SHP77 treated with DMSO at 0.1 percent for 48 hours (cell line): ENCODE measurements around the gene NOTCH1.

Experiments used
- DNase-seq: peaks from one replicate; lab custom pipeline; 2025; lab: John Stamatoyannopoulos, UW

Gene NOTCH1

DNA sequence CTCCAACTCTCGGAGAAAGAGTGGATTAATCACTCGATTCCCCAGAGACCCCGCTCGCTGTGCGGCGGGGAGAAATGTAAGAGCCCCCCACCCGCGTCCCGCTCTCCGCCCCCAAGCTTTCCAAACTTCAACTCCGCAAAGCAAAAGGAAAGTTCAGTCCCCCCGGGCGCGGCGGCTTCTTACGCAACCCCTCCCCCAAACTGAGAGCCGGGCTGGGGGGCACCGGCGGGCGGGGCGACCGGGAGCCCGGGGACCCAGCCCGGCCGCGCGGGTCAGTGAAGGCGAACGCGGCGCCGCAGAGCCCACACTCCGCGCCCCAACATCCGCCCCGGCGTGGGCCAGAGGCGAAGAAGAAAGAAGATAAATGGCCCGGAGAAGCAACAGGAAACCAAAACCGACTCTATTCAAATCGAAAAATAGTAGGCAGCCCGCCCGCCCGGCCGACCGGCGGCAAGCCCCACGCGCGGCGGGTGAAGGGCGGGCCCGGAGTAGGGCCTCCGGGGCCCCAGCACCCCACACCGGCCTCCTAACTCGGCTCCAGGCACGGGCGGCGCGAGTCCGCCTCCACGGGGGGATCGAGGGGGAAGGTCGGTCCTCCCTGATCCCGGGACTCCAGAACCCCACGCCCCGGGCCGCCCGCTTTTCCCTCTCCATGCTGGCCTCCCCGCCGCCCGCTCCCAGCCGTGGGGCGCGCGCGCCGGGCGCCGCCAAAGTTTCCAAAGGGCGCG lies 720 bp downstream of the NOTCH1 start:
- no peak for DNase-seq

DNA sequence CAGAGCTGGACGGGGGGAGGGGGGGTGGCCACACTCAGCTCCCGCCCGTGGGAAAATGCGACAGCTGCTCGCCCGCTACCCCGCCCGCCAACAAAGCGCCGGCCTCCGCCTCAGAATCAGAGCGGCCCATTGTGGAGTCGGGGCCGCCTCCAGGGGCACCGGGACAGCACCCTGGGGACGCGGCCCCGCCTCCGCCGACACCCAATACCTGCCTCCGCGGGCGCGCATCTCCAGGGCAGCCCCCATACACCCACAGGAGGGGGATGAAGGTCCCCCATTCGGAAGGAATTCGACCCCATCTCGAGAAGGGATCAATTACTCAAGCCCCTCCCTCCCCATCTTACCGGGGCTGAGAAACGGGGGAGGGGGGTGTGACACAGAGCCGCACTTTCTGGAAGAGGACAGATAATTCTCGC lies 1.3 kb downstream of the NOTCH1 start:
- DNase-seq, result no peak

DNA sequence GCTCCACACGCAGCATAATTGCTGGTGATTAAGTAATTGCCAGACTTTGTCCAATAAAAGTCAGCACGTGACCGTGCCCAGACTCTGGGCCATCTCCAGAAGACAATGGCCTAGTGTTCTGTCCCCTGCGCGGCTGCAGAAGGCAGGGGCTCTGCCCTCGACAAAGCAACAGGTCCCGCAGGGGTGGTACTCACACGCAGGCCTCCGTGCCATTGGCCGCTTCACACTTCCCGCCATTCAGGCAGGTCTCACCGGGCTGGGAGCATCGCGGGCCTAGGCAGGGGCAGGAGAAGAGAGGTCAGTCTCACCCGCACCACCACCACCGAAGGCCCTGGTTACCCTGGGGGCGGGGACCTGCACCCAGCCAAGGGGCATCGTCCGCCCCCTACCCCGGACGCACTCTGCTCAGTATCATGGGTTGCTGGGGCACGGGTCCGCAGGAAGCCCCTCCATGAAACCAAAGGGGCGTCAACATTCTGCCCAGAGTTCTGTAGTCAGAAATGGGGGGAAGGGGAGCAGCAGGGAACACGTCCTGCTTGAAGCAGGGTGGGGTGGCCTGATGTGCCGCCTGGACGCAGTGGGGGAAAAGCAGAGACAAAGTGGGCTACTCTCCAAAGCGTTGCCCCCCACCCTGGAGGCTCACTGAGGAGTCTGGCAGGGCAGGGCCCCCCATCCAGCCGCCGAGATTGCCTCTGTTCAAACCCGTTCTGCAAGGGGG lies 1.9 kb downstream of the NOTCH1 start:
- no peak for DNase-seq

DNA sequence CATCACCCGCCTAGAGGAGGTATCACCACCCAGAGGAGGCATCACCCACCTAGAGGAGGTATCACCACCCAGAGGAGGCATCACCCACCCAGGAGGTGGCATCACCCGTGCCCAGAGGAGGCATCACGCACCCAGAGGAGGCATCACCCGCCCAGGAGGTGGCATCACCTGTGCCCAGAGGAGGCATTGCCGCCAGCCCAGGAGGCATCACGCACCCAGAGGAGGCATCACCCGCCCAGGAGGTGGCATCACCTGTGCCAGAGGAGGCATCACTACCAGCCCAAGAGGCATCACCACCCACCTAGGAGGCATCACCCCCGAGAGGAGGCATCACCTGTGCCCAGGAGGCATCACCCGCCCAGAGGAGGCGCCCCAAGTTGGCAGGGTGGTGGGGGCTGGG lies 2.6 kb downstream of the NOTCH1 start:
- no peak for DNase-seq

DNA sequence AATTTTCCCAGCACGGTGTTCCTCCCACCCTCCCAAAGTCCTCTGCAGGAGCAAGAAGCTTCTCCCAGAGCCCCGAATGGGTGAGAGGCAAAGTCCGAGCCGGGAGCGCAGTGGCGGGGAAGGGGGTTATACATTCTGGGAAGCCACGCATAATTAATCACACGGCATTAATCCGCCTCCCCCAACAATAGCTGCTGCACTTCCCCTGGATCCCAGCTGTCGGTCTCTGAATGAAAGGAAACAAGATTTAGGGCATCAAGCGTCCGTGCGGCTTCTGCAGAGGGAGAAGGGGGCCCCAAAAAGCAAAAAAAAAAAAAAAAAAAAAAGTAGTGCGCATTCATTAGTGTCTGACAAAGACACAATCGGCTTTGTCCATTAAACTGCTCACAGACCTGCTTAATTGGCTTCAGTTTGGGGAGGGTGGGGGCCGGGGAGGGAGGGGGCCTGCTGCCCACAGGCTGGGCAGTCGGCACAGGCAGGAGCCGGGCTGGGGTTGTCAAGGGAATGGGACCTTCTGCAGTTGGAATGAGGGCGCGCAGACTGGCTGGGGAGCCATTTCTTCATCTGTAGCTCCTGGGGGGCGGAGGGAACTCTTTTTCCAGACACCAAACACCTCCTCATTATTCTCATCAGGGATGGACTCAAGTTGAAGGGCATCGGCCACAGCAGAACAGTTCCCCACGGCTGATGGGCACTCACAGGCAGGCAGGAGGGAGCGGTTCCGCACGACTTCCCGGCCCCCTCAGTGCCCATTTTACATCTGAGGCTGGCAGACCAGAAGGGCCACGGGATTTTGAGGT lies 3.4 kb downstream of the NOTCH1 start:
- DNase-seq, result no peak

DNA sequence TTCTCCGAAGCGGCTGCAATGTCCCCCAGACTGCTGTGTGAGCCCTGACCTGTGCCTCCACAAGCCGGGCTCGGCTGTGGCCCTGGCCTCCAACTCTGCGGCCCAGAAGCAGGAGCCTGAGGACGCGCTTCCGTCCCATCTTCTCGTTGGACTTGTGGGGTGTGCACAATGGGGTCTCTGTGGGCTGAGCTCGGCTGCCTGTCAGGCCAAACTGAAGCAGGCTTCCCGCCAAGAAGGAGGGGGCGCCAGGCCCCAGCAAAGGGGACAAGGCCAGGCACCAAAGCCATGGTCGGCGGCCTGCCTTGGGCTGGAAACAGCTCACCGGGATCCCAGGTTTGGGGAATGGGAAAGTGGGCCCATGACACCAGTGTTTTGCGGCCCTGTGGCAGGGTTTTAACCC lies 4.1 kb downstream of the NOTCH1 start:
- DNase-seq, result no peak

DNA sequence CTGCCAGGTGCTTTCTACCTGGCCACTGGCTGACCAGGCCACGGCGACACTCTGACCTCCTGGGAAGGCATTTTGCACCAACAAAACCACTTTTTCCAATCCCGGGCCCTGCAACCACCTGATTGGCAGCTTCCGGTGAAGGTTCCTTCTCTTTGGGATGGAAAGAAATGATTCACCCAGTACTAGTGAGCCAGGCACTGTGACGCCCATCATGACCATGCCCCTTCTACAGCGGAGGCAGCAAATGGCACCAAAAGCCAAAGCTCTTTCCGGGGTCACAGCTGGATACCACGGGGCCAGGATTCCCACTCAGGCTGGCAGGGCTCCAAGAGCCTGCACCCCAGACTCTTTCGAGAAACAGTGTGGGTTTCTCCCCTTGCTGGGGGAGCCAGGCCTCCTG lies 4.7 kb downstream of the NOTCH1 start:
- no peak for DNase-seq

DNA sequence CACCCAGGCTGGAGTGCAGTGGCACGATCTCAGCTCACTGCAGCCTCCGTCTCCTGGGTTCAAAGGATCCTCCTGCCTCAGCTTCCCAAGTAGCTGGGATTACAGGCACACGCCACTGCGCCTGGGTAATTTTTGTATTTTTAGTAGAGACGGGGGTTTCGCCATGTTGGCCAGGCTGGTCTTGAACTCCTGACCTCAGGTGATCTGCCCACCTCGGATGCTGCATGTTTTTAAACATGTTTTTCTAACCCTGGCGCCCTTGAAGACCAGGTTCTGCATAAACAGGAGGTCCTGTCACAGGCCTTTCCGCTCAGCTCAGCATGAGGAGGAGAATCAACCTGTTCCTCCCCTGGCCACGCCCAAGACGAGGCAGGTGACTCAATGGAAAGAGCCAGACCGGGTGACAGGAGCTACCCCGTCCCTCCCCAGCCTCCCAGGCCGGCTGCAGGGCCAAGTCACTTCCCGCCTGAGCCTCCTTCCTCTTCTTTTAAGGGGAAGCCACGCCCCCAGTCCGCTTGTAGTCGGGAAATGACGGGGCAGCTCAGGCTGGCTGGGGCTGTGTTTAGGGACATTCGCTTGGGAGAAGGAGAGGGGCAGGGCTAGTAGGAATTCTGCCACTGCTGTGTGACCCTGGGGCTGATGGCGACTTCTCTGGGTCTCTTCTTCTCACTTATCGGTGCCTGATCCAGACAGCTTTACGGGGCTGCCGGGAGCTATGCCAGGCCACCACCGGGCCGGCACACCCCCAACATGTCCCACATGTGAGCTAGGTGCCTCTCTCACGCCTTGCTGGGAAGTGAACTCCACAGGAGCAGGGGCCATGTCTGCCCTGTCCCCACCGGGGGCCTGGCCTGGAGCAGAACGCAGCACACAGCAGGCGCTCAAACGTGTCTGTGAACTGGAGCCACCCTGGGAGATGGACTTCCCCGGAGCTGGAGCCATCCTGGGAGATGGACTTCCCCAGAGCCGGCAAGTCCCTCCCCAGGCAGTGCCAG lies 6.1 kb downstream of the NOTCH1 start:
- DNase-seq, result no peak

DNA sequence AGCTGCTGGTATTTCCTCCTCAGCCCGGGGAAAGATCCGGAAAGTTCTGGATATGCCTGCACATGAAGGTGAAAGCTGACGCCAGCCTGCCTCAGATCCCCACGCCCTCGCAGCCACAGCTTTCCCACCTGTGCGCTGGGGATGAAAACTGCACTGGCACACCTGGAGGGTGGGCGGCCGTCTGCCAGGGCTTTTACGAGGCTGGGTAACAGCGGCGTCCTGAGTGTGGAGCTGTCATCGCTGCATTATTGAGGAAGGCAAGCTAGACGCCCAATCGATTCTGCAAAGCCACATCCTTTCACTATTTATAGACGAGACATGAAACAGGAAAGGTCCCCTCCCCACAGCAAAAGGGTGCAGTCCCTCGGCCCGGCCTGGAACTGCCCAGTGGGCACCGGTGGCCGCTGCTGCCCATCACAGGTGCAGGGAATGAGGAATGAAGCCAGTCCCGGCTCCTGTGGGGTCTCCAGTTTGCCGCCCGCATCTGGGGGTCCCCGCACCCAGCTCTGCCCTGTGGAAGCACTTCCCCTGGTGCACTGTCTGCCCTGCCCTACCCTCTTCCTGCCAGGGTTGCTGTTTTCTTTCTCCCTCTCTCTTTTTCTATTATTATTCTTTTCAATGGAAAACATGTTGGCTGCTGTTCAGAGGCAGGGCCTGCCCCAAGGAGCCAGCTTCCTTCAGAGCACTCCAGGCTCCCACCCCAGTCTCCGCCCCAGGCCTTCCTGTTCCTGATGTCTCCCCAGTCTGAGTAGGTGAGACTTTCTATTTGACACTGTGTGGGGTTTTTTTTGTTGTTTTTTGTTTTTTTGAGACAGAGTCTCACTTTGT lies 7.0 kb downstream of the NOTCH1 start:
- DNase-seq, result no peak

DNA sequence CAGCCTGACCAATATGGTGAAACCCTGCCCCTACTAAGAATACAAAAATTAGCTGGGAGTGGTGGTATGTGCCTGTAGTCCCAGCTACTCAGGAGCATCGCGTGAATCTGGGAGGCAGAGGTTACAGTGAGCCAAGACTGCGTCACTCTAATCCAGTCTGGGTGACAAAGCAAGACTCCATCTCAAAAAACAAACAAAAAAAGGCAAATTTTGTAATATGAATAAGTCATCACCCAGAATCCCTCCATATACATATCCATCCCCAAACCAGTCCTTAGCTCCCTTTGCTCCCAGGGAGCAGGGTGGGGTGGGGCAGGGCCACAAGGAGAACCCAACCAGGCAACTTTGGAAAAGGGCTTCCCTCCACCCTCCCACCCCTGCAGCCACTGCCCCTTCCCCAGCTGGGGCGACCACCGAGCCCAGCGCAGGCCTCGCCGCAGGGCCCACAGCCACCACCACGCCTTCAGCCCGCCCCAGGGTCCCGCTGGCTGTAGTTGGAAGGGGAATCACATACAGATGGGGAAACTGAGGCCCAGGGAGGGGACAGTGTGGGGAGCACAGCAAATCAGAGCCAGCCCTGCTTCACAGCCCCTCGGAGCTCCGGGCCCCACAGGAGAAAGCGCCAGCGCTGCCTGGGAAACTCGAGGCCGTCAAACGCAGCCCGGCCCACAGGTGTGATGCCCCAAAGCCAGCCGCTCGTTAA lies 7.8 kb downstream of the NOTCH1 start:
- DNase-seq, result no peak

DNA sequence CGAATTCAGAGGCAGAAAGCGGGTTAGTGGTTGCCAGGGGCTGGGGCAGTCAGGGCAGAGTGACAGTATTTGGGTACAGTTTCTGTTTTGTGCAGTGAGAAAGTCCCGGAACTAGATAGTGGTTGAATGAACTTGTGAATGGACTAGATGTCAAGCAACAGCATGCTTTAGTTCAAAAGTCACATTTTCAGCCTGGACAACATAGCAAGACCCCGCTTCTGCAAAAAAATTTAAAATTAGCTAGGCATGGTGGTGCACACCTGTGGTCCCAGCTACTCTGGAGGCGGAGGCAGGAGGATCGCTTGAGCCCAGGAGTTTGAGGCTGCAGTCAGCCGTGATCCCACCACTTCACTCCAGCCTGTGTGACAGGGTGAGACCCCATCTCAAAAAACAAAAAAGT lies 8.4 kb downstream of the NOTCH1 start:
- DNase-seq, result no peak

DNA sequence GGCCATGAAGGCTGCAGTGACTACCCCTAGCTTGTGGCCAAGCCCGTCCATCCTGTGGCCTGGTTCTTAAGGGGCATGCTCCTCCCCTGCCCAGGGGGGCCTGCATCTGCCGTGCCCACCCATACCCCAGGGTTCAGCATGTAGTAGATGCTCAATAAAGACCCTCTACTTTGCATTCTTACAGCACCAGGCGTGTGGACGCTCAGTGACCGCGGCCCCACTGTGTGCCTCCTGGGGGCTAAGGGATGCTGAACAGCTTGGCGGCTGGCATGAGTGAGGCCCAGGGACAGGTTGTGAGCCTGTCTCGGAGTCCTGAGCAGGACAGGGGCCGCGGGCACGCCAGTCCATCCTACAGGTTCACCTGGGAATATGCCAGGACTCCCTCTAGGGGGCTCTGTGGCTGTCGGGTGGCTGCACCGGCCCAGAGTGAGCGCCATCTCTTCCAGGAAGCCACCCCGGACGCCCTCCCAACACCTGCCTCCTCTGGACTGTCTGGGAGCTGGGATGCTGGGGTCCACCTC lies 9.1 kb downstream of the NOTCH1 start:
- no peak for DNase-seq

DNA sequence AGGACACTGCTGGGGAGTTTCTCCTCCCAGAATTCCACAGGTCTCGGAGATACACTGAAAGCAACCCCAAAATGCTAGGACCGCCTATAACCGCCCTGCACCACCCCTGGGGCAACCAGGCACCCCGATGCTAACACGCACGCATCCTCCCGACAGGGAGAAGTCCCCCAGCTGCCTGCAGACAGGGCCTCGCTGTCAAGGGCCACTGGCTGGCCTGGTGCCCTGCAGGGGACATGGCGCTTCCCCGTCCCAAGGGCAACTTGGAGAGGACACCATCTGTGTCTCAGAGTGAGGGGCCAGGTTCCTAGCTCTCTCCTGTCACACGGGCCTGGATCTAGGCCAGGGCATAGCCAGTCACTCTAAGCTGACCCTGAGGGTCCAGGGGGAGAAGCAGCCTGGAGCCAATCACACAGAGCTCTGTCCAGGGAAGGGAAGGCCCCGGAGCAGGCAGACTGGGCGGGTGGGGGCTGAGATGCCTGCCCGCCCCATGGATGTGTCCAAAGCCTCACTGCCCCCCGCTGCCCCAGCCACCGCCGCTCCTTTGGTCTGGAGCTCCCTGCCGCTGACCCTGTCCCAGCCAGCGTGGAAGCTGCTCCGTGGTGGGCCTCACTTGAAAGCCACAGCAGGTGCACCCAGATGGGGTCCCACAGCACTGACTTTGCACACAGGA lies 9.7 kb downstream of the NOTCH1 start:
- DNase-seq, result no peak

DNA sequence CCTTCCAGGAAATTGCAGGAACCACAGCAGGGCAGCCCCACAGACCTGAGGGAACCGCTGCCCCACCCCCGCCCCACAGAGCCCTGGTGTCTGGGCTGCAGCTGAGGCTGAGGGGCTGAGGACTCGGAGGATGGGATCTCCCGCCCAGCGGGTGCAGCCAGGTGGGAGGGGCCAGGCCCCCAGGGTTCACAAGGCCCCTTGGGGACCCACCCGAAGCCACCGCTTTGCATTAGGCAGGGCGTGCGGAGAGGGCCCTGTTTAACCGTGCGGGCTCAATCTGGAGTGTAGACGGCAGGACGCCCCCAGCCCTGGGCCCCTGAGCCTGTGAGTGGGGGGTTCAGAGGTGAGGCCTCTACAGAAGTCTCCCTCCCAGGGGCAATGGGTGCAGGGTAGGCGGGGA lies 10.8 kb downstream of the NOTCH1 start:
- DNase-seq, result no peak

DNA sequence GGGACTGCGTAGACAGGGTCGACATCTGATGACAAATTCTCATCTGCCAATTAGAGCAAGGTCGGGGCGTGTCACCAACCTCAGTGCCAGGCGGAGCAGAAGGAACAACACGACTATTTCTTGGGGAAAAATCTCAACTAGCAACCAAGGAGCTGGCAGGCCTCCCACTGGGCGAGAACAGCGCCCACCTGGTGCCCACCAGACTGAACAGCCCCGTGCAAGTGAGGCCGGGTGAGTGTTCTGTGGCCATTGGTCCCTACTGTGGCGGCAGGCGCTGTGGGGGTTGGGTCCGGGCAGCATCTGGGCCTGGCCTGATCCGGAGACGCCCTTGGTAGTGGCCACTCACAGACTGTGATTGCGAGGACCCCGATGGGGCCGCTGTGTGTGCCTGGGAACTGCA lies 11.5 kb downstream of the NOTCH1 start:
- DNase-seq, result no peak

DNA sequence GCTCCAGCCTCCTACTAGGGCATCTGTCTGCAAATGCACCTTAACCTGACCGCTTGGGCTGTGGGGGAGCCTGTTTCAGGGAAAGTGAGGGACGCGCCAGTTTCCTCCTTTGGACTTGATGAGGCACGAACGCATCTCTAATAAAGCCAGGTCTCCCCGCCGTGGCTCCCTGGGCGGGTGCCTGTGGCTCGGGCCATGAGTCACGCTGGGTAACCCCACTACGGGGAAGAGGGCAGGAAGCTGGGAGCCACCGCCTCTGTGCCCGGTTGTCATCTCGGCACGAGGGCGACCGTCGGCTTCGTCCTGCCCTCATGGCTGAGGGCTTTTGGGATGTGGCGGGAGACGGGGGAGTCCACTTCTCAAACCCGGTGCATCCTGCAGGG lies 12.1 kb downstream of the NOTCH1 start:
- no peak for DNase-seq

DNA sequence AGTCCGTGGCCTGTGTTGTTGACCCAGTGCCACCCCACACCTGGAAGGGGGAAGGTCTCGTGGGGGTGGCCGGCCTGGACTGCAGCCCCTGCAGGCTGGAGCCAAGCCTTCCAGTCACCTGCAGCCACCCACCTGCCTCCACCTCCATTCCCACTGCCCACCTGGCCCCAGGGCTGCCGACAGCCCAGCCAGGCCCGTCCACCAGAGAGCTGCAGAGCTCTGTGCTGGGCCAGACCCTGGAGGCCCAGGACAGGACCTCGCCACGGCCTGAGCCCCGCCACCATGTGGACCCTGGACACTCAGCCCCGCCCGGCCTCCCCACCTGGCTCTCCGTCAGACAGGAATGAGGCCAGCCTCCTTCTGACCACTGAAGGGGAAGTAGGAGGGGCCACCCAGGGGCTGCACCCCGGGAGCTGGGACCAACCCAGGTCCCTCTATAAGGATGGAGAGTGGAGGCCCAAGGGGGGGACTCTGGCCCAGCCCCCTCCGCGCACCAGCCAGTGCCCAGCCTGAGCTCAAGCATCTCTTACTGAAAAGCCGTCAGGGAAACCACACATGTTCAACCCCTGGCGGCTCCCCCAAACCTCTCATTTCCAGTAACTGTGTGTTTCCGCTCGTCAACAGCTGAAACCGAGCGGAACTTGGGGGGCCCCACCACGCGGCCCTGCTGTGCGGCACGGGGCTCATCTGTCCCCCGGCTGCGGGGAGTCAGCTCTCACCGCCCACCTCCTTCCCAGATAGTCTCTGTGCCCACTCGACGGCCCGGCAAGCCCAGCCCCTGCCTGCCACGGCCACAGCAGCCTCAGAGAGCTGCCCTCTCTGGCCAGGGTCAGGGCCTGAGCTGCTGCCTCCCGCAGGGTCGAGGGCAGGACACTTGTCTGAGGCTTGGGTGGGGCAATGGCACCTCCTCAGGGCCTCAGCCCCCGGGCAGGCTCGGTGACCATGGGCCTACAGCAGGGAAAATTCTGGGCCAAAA lies 12.8 kb downstream of the NOTCH1 start:
- DNase-seq, result no peak
